ENCODE data around the gene SOS2. TPM values are rescaled to one million over a fixed set of nuclear protein-coding genes. Genes with fewer than 3 reads are reported as not detected.

Gene SOS2
- total RNA-seq, 4 donors from 2014 or later = 45.9 to 82.8 (median 62.1) TPM

DNA sequence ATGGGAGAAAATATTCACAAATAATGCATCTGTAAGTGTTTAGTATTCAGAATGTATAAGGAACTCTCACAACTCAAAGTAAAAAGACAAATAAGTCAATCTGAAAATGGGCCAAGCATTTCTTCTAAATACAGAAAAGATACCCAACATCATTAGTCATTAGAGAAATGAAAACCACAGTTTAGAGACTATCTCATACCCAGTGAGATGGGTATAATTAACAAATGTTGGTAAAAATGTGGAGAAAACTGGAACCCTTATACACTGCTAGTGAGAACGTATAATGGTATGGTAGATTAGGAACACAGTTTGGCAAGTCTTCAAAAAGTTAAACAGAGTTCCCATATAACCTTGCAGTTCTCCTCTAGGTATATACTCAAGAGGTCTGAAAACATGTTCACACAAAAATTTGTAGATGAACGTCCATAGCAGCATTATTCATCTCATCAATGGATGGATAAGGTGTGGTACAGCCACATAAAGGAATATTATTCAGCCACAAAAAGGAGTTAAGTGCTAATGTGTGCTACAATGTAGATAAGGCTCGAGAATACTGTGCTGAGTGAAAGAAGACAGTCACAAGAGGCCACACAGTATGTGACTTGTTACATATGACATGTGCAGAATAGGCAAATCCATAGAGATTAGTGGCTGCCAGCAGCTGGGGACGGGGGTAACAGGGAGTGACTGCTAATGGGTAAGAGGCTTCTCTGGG lies 120.9 kb downstream of the SOS2 start:
- H3K27me3 ChIP-seq = no peaks in the 10 kb centered on the region
- no peaks in the 10 kb centered on the region for H3K9me3 ChIP-seq
- peaks cover 4 to 11% (median 4%) of the 10 kb centered on the region in 4 donors for H3K4me1 ChIP-seq
- WGBS, 2 donors (ENCODE audit: low coverage in 1 of 2) = 77 to 82% methylated on average over 4 of the region's 4 CpGs
- TF ChIP-seq POLR2AphosphoS5 (IDR thresholded peaks at IDR 0.05) (no peak), POLR2A (IDR thresholded peaks at IDR 0.05) (no peak), EP300 (IDR thresholded peaks at IDR 0.05; ENCODE audit: low read depth) (no peak)
- TF ChIP-seq, protein P1, sequence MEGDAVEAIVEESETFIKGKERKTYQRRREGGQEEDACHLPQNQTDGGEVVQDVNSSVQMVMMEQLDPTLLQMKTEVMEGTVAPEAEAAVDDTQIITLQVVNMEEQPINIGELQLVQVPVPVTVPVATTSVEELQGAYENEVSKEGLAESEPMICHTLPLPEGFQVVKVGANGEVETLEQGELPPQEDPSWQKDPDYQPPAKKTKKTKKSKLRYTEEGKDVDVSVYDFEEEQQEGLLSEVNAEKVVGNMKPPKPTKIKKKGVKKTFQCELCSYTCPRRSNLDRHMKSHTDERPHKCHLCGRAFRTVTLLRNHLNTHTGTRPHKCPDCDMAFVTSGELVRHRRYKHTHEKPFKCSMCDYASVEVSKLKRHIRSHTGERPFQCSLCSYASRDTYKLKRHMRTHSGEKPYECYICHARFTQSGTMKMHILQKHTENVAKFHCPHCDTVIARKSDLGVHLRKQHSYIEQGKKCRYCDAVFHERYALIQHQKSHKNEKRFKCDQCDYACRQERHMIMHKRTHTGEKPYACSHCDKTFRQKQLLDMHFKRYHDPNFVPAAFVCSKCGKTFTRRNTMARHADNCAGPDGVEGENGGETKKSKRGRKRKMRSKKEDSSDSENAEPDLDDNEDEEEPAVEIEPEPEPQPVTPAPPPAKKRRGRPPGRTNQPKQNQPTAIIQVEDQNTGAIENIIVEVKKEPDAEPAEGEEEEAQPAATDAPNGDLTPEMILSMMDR (IDR thresholded peaks at IDR 0.05) = no peak
- no peak for DNase-seq
- H3K27ac ChIP-seq = no peak overlapping the region
- in situ Hi-C loops (cut with MboI; ENCODE audit: low pct_ligation_motif_present in 1 of 4, low pct_unique_long_range_greater_than_20kb in 1 of 4, low sequenced_read_pairs in 3 of 4) = loop anchor here in 2 of 4 donors (10.0 to 25.0 kb wide), 2 partner anchors 246 to 473 kb away; partner anchors contain the start of gene DNAAF2 (in 1 of the 2)
- H3K36me3 ChIP-seq = peaks cover 0 to 39% (median 6%) of the 10 kb centered on the region in 4 donors
- H3K4me3 ChIP-seq = no peak overlapping the region
- intact Hi-C loops (cut with DNase I; ENCODE audit: low total_unique reads) = no loop called here

DNA sequence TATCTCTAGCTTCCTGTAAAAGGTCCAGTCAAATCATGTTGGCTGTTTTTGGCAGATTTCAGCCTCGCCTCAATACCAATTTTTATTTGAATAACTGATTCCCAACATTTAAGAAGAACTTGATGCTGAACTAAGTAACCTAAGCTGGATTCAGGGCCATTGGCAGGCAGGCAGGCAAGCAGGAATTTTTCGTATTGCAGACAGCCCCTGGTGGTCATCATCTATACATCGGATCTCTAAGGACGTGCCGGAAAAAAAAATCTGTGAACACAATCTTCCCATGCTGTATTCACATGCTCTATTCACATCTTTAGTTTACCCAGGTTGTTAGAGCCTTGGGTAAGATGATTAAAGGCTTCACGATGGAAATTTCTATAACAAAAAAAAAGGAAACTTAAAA lies 122.0 kb downstream of the SOS2 start:
- in situ Hi-C loops (cut with MboI; ENCODE audit: low pct_ligation_motif_present in 1 of 4, low pct_unique_long_range_greater_than_20kb in 1 of 4, low sequenced_read_pairs in 3 of 4) (loop anchor here in 2 of 4 donors (10.0 to 25.0 kb wide), 3 partner anchors 245 to 472 kb away; partner anchors contain the start of genes DNAAF2 (in 1 of the 2) and NEMF (in 1 of the 2)), intact Hi-C loops (cut with DNase I; ENCODE audit: low total_unique reads) (loop anchor here (5.0 kb wide), 1 partner anchor 242 kb away; no protein-coding TSS in a partner anchor)
- Histone ChIP-seq H3K4me3 (no peak overlapping the region), H3K9me3 (no peaks in the 10 kb centered on the region), H3K27ac (no peak overlapping the region), H3K36me3 (peaks cover 0 to 39% (median 6%) of the 10 kb centered on the region in 4 donors), H3K27me3 (no peaks in the 10 kb centered on the region), H3K4me1 (peaks cover 0 to 8% (median 4%) of the 10 kb centered on the region in 4 donors)
- WGBS, 2 donors (ENCODE audit: low coverage in 1 of 2) = 66 to 73% methylated on average over 6 of the region's 6 CpGs
- TF ChIP-seq, protein P1 (IDR thresholded peaks at IDR 0.05) = no peak
- TF ChIP-seq POLR2A (IDR thresholded peaks at IDR 0.05) = no peak
- no peak for TF ChIP-seq EP300 (IDR thresholded peaks at IDR 0.05; ENCODE audit: low read depth)
- TF ChIP-seq POLR2AphosphoS5 (IDR thresholded peaks at IDR 0.05) = no peak
- DNase-seq = no peak

DNA sequence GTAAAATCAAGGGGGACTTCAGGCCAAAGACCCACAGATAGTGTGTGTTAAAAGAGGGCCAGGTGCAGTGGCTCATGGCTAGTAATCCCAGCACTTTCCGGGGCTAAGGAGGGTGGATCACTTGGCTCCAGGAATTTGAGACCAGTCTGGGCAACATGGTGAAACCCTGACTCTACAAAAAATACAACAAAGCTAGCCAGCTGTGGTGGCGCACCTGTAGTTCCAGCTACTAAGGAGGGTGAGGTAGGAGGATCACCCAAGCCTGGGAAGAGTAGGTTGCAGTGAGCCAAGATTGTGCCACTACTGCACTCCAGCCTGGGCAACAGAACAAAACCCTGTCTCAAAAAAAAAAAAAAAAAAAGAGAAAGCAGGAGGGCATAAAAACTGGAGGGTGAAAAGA lies 123.5 kb downstream of the SOS2 start:
- Histone ChIP-seq H3K36me3 (peaks cover 0 to 34% (median 6%) of the 10 kb centered on the region in 4 donors), H3K27me3 (no peaks in the 10 kb centered on the region), H3K4me3 (no peak overlapping the region), H3K4me1 (peaks cover 0 to 6% (median 4%) of the 10 kb centered on the region in 4 donors), H3K9me3 (no peaks in the 10 kb centered on the region), H3K27ac (no peak overlapping the region)
- in situ Hi-C loops (cut with MboI; ENCODE audit: low pct_ligation_motif_present in 1 of 4, low pct_unique_long_range_greater_than_20kb in 1 of 4, low sequenced_read_pairs in 3 of 4) = loop anchor here in 2 of 4 donors (10.0 to 25.0 kb wide), 3 partner anchors 243 to 471 kb away; partner anchors contain the start of genes DNAAF2 (in 1 of the 2) and NEMF (in 1 of the 2)
- TF ChIP-seq POLR2AphosphoS5 (IDR thresholded peaks at IDR 0.05) = no peak
- TF ChIP-seq POLR2A (IDR thresholded peaks at IDR 0.05) = no peak
- intact Hi-C loops (cut with DNase I; ENCODE audit: low total_unique reads) = loop anchor here (5.0 kb wide), 1 partner anchor 241 kb away; no protein-coding TSS in a partner anchor
- WGBS, 2 donors (ENCODE audit: low coverage in 1 of 2) = 79 to 90% methylated on average over 2 of the region's 2 CpGs
- DNase-seq = no peak

DNA sequence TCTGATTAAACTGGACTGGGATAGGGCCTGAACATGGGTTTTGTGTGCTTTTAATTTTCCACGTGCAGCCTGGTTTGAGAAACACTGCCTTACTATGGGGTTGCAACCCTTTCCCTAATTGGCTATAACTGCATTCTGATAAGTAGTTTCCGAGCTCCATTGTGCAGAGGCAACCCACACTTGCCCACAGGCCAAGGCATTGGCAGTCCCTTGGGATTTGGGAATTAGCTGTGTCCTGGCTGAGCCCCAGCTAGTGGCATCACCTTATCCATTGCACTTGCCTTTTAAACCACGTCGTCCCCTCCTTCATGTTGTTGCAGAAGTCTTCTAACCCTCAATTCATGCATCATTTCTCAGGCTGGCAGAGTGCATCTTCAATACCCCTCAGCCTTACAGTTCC lies 125.2 kb downstream of the SOS2 start:
- 75% methylated on average over 4 of the region's 4 CpGs; no CpG with 5 or more reads in 1 of the 2 donors for WGBS, 2 donors (ENCODE audit: low coverage in 1 of 2)
- intact Hi-C loops (cut with DNase I; ENCODE audit: low total_unique reads) = loop anchor here (5.0 kb wide), 1 partner anchor 239 kb away; no protein-coding TSS in a partner anchor
- no peaks in the 10 kb centered on the region for H3K9me3 ChIP-seq
- H3K36me3 ChIP-seq = peaks cover 0 to 17% (median 6%) of the 10 kb centered on the region in 4 donors
- peaks cover 4 to 20% (median 12%) of the 10 kb centered on the region in 4 donors for H3K4me1 ChIP-seq
- no peaks in the 10 kb centered on the region for H3K27me3 ChIP-seq
- no peak overlapping the region for H3K4me3 ChIP-seq
- DNase-seq = no peak
- TF ChIP-seq POLR2AphosphoS5 (IDR thresholded peaks at IDR 0.05) (no peak), EP300 (IDR thresholded peaks at IDR 0.05; ENCODE audit: low read depth) (no peak), POLR2A (IDR thresholded peaks at IDR 0.05) (no peak)
- TF ChIP-seq, protein P1 (IDR thresholded peaks at IDR 0.05) = no peak
- in situ Hi-C loops (cut with MboI; ENCODE audit: low pct_ligation_motif_present in 1 of 4, low pct_unique_long_range_greater_than_20kb in 1 of 4, low sequenced_read_pairs in 3 of 4) = loop anchor here in 2 of 4 donors (10.0 to 25.0 kb wide), 3 partner anchors 241 to 469 kb away; partner anchors contain the start of genes DNAAF2 (in 1 of the 2) and NEMF (in 1 of the 2)
- no peak overlapping the region for H3K27ac ChIP-seq
